ENCODE data around the gene HOXA3.

Gene HOXA3

DNA sequence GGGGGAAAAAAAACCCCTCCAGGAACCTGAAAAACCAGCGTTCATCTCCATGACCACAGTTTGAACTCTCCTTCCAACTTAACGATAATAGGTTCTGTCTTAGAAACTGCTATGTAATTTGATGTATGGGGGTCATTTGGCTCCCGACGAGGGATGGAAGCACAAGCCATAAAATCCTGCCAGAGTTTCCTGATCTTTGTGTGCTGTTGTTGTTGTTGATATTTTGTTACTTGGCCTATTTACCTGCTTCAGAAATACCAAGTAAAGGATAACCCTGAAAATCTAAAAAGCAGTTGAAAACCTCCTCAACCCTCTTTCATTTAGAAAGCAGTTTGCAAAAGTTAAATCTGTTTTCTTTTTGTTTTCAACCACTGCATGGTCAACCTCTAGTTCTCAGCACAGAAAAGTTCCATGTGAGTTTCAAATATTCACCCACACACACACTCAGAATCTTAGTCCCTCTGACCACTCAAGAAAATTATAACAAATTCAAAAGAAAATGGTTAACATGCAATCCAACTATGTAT lies 40.6 kb downstream of the HOXA3 start:
- DNase-seq: no peak

DNA sequence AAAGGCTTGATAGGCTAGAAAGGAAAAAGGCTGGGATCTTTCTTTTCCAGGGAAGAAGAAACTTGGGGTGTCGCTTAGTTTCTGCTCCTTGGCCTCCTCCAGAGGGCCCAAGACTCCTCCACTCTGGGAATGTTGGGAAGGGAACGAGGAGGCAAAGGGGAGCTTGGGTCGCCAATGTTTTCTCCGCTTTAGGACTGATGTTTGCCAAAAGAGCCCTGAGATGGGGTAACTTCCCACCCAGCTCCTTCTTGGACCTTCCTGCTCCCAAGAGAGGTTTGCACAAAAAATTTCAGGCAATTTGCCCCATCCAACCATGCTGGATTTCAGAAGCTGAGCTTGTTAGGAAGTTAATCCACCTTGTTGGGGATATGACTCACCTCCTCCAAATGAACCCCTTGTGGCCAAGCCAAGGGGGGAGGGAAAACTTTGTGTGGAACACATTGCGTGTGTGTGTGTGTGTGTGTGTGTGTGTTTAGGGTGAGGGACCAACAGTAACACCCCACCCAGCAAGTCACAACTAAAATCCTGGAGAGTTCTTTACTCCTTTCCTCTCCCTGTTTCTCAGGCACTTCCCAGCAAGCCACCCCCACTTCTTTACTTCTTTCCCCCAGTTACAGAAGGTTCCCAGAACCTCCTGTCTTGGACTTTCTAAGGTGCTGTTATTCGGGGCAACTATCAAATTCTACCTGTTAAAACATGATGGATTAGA lies 41.2 kb downstream of the HOXA3 start:
- DNase-seq: no peak

DNA sequence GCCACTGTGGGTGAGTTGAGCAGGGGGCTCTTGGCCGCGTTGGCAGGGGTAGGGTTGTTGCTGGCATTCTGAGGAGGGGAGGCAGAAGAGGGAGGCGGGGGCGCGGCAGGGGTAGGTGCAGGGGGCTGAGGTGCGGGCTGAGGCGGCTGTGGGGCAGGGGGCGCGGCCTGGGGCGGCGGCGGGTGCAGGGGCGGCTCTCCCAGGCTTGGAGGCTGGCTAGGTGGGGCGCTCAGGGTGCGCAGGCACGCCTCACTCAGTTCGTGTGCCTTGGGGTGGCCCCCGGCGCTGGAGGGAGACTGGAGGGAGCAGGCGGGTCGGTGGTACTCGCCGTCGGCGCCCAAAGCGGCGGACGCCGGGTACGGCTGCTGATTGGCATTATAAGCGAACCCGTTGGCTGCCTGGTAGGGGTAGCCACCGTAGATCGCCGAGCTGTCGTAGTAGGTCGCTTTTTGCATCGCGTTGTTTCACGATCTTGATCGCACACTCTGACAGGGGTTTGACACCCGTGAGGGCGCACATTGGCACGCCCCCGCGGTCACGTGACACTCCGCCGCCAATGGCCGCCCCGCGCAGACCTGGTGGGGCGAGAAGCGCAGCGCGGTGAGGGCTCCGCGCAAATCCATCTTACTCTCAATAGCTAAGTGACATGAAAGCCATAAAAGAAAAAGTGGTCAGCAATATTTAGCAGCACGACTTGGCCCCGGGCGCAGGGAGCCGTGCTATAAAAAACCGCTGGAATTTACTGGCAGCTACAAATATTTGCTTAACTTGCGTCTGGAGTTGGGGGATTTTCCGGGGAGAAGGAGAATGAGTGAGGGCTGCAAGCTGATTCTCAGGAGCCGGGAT lies 42.0 kb downstream of the HOXA3 start:
- DNase-seq: no peak

DNA sequence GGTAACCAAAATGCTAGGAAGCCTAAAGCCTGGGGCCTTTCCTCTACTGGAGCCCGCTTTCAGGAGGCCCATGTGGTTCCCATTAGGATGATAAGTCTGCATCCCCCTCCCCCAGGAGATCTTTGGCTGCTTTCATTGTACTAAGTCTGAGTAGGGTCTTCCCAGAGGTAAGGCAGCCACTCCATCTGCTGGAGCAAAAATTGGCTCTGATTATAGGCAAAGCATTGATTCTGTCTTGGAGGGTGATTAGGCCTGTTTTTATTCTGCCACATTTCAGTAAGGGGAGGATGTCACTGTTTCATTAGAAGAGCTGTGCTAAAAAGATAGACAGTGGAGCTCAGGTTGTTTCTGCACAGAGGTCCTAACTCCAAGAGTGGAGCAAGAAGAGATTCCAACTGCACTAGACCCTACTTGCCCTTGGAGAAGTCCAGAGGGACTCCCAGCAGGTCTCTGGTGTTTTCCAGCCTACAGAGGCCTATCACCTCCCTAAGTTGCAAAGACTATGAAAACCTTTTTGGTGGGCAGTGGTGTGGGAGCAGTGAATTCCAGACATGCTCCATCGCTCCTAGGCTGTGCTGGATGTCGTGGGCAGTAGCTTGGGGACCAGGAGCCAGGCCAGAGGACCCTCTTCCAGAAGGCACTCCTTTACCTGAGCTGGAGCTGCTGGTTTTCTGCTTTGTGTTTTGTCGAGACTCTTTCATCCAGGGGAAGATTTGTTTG lies 42.8 kb downstream of the HOXA3 start:
- DNase-seq: no peak

DNA sequence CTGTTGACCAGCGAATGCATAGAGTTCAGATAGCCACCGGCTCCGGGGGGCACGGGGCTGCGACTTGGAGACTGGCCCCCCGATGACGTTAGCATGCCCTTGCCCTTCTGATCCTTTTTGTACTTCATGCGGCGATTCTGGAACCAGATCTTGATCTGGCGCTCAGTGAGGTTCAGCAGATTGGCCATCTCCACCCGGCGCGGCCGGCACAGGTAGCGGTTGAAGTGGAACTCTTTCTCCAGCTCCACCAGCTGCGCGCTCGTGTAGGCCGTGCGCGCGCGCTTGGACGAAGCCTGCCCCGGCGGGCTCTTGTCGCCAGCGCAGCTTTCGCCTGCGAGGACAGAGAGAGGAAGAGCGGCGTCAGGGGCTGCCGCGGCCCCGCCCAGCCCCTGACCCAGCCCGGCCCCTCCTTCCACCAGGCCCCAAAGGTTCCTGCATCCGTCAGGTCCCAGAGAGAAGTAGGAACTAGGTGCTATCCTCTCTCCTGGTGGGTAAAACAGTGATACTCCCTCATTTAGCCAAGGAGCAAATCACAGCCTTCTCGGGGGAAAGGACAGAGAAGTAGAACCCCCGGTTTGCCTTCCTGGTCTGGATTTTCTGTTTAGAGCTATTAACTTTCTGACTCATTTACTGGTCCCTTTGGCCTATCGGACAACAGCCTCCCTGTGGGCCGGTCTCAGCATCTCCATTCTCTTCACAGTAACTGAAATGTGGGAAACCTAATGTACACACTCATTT lies 43.8 kb downstream of the HOXA3 start:
- no peak for DNase-seq

DNA sequence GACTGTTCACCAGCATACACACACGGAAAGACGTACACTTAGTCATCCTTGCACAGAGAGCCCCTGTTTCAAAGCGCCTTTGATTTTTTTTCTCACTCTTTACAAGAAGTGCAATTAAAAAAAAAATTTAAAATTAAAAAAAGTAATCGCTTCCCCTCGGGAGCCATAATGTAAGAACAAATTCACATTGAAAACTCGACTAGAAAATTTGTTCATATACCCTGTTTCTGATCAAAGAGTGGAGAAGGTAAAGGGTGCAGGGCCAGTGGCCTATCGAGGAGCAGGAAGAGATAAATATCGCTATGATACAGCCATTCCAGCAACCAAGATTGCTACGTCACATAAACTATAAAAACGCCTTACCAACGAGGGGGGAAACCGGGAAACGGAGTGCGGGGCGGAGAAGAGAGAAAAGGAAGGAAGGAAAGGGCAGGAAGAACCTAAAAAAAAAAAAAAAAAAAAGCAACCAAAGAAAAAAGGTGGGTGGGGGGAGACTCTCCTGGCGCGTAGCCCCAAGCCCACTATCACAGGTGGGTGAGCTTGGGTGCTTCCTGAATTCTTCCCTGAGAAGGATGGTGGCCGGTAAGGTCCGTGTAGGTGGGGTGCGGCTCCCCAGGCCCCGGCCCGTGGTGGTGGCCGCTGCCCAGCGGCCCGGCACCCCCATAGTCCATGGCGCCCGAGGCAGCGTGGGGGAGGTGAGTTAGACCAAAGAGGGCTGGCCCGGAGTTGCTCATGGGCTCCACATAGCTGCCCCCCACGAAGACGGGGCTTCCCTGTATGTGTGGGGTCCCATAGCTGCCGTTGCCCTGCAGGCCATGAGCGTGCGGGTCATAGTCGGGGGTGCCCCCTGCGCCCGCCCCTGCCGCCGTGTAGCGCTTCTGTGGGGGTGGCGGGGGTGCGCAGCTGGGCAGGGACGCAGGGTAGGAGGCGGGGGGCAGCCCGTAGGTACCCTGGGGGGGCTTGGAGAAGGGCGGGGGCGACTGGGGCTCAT lies 44.7 kb downstream of the HOXA3 start:
- no peak for DNase-seq

DNA sequence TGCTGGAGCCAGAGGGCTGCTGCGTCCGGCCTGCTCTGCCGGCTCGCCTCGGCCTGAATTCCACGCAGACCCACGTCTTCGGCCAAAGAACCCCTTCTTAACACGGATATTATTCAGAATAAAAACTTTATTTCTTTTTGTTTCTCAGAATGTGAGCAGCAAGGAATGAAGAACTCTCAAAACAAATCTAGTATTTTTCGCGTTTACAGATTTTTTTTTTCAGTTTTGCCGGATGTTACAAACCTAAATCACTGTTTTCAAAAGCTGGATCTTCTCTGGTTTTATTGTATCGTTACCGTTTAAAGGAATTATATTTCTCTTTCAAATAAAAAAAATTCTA lies 45.5 kb downstream of the HOXA3 start:
- no peak for DNase-seq

DNA sequence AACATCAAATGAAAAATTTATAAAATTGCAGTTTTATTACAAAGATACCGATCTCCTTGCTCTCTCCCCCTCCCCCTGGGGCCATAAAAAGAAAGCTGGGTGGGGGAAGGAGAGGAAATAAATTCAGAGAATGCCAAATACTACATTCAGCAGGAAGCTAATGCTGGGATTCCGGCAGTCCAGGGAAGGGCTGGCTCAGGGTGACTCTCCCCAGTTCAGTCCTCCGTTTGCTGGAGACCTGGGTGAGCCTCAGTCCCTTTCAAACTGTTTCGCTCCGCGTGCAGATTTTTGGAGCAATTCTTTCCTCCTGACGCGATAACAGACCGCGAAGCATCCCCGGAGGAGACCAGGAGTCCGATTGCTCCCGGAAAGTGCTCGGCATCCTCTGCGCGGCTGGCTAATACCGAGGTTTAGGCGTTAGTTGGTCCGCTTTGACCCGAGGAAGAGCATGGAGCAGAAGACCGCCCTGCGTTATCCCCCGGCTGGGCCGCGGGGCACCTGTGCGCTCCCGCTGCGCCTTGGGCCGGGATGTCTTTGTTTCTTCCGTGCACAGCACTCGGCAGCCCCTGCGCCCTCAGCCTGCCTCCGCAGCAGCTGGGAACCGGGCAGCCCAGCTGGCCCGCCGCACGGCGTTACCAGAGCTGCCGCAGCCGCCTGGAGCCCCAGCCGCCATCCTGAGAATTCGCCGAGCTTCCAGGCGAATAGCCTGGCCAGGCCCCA lies 46.0 kb downstream of the HOXA3 start:
- no peak for DNase-seq

DNA sequence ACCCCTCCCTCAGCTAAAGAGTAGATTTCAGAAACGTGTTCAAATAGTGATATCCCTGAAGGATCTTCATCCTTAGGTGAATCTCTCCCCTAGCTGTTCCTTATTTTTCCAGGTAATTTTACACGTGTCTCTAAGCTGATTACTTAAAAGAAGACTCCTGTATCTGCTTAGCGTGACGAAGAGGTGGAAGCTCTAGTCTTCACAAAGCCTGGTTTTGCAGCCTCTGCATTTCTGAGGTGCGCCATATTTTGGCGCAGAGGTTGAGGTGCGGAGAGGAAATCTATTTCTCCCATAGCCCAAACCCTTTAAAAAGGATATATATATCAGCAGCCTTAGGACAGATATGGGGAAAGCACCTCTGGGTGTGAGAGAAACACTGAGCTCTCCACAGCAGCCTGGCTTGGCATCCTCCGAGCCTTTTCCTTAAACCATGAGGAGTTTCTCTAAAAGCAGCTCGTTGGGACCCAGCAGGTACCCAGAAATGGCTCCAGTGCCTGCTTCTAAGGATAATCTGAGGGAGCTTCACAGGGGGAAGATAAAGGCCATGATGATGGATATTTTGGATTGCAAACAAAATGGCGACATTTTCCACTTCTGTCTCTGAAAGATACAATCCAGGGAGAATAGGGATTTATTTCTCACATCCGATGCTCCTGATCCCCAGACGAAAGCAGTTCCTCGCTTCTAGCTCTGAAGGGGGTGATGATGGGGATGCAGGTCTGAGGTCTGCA lies 46.9 kb downstream of the HOXA3 start:
- DNase-seq: no peak

DNA sequence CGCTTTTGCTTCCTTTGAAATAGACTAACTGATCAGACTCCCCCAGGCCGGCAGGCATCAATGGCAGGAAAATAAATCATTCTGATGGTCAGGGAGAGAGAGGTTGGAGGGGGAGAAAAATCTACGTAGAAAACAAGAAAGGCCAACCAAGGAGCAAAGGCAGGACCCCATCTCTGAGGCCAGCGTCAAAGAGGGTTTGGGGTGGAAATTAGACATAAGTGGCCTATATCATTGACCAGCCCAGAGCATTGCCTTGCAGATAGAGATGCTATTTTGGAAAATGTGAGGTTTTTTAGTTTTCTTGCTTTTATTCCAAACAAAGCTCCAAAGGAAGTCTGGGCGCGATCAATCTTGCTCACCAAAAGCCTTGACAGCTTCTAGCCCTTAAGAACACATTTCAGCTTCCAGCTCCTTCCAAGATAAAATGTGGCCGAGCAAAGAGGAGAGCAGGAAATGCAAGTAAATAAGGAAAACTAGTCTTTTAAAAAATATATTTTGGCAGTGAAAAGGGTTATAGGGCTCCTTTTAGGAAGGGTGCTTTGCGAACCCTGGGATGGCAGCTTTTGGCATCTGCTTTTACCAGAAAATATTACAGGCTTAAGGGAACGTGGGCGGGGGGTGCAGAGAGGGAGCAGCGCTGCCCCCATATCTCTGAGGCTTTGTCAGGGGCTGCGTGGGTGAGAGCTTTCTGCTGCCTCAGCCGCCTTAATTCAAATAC lies 47.9 kb downstream of the HOXA3 start:
- no peak for DNase-seq

DNA sequence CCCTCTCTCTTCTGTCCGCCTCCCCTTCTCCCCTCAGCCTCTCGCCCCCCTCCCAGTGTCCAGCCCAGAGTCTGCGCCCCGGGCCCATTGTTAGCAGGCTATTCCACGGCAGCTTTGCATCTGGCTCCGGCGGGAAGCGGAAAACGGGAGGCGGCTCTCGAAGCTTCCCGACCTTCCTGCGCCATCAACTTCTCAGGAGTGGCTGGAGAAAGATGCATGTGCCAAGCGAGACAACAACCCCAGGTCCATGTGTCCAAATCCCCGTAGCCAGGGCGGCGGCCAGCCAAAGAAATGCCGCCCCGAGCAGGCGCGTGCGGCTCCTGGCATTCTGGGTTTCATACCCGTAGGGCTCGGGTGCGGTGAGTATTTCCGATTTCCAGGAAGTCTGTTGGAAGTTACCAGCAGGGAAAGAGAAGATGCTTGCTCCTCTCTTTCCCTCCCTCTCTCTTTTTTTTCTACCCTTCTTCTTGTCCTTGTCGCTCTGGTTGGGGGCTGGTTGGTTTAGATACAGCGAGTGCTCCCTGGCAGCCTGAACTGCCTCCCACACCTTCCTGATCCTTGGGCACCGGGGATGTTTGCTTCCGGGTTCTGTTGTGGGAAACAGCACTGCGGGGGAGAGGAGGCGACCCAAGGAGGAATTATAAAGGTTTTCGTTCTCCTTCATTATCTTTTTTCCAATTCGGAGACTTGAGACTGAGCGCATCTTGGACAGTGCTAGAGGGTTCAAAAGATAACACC lies 48.7 kb downstream of the HOXA3 start:
- DNase-seq: no peak

DNA sequence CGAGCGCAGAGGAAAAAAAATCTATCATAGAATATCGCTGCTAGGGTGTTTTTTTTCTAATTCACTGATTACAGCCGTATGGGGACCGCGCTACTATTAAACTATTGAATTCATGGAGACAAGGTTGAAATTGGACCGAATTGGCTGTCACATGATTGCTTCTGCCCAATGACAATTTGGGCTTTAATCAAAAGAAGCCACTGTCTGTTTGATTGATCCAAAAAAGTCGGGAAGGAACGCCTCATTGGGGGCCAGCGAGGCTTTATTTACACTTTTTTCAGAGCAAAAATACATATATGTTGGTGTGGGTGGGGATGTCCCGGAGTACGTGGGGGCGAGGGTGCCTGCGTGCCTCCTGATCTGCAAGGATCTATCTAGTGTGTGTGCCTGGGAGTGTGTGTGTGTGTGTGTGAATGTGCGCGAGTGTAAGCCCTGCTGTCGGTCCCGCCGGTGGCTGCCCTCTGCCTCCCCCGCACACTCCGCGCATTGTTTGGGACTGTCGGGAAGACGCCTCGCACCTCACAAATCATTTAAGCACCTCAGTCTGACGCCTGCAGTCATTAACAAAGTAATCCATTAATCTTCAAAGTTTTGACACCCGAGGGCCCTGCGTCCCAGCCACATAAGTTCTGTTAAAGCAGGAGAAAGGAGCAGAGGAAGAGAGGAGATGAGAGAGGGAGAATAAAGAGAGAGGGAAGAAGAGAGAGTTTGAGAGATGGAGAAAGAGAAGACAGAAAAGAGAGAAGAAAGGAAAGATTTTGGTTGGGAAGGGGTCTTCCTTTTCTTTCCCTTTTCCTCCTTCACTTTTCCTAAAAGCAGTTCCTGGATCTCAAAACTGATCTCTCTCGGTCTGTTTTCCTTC lies 49.6 kb downstream of the HOXA3 start, which contains the start of gene HOXA2:
Gene HOXA2 (minus strand): TSS at position 103 of the 862 bp plus-strand sequence. CDS start 183 bp downstream, outside the sequence.
- DNase-seq: no peak

DNA sequence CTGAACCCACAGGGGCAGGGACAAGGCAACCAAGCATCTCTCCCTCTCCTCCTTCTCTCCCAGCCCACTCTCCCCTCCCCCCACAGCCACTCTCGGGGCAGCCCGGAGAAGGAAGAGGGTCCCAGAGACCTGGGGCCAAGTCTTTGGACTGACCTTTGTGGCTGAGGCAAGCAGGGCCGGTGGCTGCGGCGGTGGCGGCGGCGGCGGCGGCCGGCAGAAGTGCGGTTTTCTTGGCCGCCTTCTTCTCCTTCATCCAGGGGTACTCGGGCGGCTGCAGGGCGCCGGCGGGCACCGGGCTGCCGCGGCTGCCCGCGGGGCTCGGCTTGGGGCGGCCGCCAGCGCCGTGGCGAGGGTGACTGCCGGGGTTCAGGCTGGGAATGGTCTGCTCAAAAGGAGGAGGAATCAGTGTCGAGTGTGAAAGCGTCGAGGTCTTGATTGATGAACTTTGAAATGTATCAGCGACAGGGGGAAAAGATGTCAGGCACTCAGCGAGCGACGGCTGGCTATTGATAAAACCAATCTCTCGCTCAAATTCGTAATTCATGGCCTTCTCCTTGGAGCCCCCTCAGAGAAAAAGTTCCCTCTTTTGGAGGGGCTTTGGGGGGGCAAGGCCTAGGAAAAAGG lies 50.3 kb downstream of the HOXA3 start:
- DNase-seq: no peak

DNA sequence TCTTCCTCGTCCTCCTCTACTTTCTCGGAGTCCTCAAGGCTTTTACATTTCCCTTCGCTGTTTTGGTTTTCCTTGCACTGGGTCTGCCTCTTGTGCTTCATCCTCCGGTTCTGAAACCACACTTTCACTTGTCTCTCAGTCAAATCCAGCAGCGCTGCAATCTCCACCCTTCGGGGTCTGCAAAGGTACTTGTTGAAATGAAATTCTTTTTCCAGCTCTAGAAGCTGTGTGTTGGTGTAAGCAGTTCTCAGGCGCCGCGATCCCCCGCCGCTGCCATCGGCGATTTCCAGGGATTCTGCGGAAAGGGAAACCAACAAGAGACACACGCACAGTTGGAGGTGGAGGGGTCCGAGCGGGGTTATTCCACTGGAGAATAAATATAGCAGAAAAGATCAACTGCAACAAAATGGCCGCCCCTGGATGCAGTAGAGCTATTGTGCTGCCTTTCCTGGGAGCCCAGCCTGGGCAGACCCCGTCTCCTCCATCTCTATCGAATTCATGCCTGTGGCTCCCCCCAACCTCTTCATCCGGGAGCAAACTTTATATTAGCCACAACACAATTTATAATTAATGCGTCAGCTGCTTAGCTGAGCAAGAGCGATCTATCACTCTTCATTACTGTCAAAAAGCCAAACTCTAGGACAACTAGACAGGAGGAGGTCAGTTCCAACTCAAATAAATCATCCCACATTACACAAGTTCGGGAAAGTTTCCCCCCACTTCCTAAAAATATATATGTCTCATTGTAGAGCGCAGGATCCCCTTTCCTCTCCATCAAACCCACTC lies 51.0 kb downstream of the HOXA3 start:
- DNase-seq: no peak

DNA sequence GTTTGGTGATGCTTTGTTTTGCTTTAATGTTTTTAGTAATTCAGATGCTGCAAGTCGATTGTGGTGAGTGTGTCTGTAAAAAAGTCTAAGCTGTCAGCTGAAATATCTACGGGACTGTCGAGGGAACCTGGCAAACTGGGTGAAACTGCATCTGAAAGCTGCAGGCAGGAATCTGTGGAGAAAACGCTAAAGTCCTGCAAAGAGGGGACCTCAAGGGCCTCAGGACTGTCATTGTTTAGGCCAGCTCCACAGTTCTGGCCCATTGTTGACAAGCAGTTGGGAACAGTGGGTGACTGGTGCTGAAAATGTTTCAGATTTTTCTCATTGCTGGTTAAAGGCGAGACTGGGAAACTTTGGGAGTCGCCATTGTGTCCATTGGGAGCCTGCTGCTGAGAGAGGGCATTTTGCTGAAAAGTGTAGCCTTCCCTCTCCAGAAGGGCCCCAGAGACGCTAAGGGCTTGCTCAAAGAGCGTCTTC lies 51.7 kb downstream of the HOXA3 start:
- DNase-seq: no peak

Measured in stimulated activated CD4-positive, alpha-beta T cell treated with anti-CD3 and anti-CD28 coated beads, Interleukin-2, amount 100 ng/mL, for 48 hours (primary cell).